ENCODE results near the gene OPRL1. TPM values are rescaled to one million over a fixed set of nuclear protein-coding genes. Genes with fewer than 3 reads are reported as not detected.

OPRL1 gene
- total and polyA plus RNA-seq, 2 donors (not counting 1 experiment from before 2014, with no cell fraction given), result 3.5 to 6.2 TPM

DNA sequence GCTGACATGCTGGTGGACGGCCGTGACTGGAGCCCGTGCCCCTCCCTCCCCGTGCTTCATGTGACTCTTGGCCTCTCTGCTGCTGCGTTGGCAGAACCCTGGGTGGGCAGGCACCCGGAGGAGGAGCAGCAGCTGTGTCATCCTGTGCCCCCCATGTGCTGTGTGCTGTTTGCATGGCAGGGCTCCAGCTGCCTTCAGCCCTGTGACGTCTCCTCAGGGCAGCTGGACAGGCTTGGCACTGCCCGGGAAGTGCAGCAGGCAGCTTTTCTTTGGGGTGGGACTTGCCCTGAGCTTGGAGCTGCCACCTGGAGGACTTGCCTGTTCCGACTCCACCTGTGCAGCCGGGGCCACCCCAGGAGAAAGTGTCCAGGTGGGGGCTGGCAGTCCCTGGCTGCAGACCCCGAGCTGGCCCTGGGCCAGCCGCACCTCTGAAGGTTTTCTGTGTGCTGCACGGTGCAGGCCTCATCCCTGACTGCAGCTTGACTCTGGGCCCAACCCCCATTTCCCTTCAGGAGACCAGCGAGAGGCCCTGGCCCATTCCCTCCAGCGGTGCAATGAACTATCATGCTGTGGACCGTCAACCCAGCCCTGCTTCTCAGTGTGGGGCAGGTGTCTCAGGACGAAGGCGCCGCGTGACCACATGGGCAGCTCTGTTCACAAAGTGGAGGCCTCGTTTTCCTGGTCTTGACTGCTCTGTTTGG is 19.4 kb downstream of the OPRL1 start:
- peak overlapping the region in 1 of 2 donors; percentile 89 for H3K27ac ChIP-seq (ENCODE audit: low read length in 2 of 2)
- Mint-ChIP-seq H3K4me1 (peaks cover 49% of the 10 kb centered on the region), H3K4me3 (no peak overlapping the region), H3K9me3 (ENCODE audit: insufficient read depth) (peaks cover 3% of the 10 kb centered on the region), H3K27me3 (no peaks in the 10 kb centered on the region), H3K27ac (peak overlapping the region; percentile 95)
- no peak overlapping the region for H2AFZ ChIP-seq (ENCODE audit: insufficient read depth, low read depth, low read length, poor library complexity, severe bottlenecking)
- 96% methylated on average over 17 of the region's 21 CpGs for WGBS (ENCODE audit: insufficient coverage)
- H3K79me2 ChIP-seq (ENCODE audit: control insufficient read depth, insufficient read depth, low read length), result peaks cover 5% of the 10 kb centered on the region
- ATAC-seq (ENCODE audit: low read depth) (no peak), DNase-seq (no peak)
- H3K4me3 ChIP-seq (ENCODE audit: control extremely low read depth in 1 of 5, extremely low read depth in 1 of 5, insufficient read depth in 1 of 5, low read depth in 2 of 5, low read length in 4 of 5), result no peak overlapping the region
- peaks cover 0 to 4% (median 0%) of the 10 kb centered on the region in 3 donors for H3K9me3 ChIP-seq (ENCODE audit: control extremely low read depth in 1 of 3, control insufficient read depth in 2 of 3, insufficient read depth in 1 of 3, low read length in 2 of 3)
- H3K9ac ChIP-seq (ENCODE audit: low read length), result no peak overlapping the region
- H3K27me3 ChIP-seq (replicated peaks in 1 of 4; ENCODE audit: control extremely low read depth in 1 of 4, control insufficient read depth in 3 of 4, insufficient read depth in 4 of 4, low read length in 3 of 4), result peaks cover 0 to 21% (median 5%) of the 10 kb centered on the region in 4 experiments
- TF ChIP-seq EZH2 (IDR thresholded peaks at IDR 0.05; ENCODE audit: borderline replicate concordance, insufficient read depth, low read depth, low read length, poor library complexity, severe bottlenecking) (no peak), CTCF (IDR thresholded peaks at IDR 0.05) (no peak)
- peaks cover 26 to 46% of the 10 kb centered on the region in 2 donors for H3K4me1 ChIP-seq (ENCODE audit: control insufficient read depth in 2 of 2, insufficient read depth in 2 of 2, low read length in 2 of 2)
- POLR2A ChIA-PET, result interaction anchor here (1.0 to 2.4 kb wide), 6 partner anchors 12 to 458 kb away, joined by 3 to 24 read pairs (median 4); partner anchors contain the start of genes LKAAEAR1 and UCKL1
- peaks cover 0 to 16% of the 10 kb centered on the region in 2 experiments for H3K36me3 ChIP-seq (replicated peaks in 1 of 2; ENCODE audit: control extremely low read depth in 1 of 2, control insufficient read depth in 1 of 2, extremely low read depth in 1 of 2, insufficient read depth in 2 of 2, low read length in 1 of 2)
- CTCF ChIA-PET, result interaction anchor here (1.1 to 5.8 kb wide), 9 partner anchors 9 to 59 kb away, joined by 3 to 76 read pairs (median 8); partner anchors contain the start of genes LKAAEAR1, OPRL1 and RGS19
- peak overlapping the region; percentile 87 for H3K4me2 ChIP-seq (replicated peaks; ENCODE audit: low read depth, low read length, poor library complexity, severe bottlenecking)
- H4K20me1 ChIP-seq (ENCODE audit: control insufficient read depth, insufficient read depth, low read length, poor library complexity, severe bottlenecking), result no peaks in the 10 kb centered on the region
- intact Hi-C loops (cut with micrococcal nuclease), result no loop called here

Data from B cell (primary cell).